Endometrium (tissue), 2 donors: ENCODE results near the gene CTSF.
"Not testable (repeated sequence)": the region's sequence is repeated elsewhere in the genome, so short reads cannot be mapped to it uniquely, and the experiment has no call there.

Source experiments
- FAIRE-seq: peaks from 2 replicates; lab custom pipeline; 2012; peaks lifted over from hg19 to GRCh38; lab: Jason Lieb, UNC
- donor health status: control.
- donor health status: control.

The CTSF gene

GRCh38 chr11:66589996-66590675 lies 21.7 kb upstream of the CTSF start:
- no peak for FAIRE-seq

GRCh38 chr11:66589315-66589714 lies 20.9 kb upstream of the CTSF start:
- FAIRE-seq, result not testable (repeated sequence)

GRCh38 chr11:66586136-66586535 lies 17.7 kb upstream of the CTSF start:
- FAIRE-seq, result no peak

- not testable (repeated sequence) for FAIRE-seq
Measured at GRCh38 chr11:66585447-66585846, 17.0 kb upstream of the CTSF start.

- FAIRE-seq, result not testable (repeated sequence)
Measured at GRCh38 chr11:66582565-66583147, 14.2 kb upstream of the CTSF start.

DNA sequence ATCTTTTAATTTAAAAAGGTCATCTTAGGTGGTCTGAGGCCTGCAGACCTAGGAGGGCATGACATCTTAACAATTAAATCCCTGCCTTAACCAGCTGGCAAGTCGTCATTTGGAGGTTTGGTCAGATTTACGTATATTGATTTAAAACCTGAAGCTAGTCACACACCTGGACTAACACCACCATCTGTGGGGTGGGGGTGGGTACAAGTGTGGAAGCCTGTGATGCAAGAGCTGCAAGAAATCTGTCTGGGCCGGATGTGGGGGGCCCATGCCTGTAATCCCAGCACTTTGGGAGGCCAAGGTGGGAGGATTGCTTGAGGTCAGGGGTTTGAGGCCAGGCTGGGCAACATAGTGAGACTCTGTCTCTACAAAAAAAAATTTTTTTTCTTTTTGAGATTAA lies 12.9 kb upstream of the CTSF start:
- FAIRE-seq, result no peak

GRCh38 chr11:66580803-66581202 lies 12.4 kb upstream of the CTSF start:
- no peak for FAIRE-seq

GRCh38 chr11:66579017-66579606 lies 10.7 kb upstream of the CTSF start:
- FAIRE-seq, result no peak

DNA sequence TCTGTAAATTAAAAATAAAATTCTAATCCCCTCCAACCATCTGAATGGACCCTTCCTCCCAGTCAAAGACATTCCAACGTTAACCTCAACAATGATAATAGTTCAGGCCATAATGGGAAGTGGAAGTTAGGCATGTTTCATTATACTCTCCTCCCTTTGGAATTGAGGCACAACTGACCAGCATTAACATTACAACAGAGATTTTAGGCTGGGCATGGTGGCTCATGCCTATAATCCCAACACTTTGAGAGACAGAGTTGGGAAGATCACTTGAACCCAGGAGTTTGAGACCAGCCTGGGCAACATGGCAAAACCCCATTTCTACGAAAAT lies 2.4 kb upstream of the CTSF start:
- no peak for FAIRE-seq

DNA sequence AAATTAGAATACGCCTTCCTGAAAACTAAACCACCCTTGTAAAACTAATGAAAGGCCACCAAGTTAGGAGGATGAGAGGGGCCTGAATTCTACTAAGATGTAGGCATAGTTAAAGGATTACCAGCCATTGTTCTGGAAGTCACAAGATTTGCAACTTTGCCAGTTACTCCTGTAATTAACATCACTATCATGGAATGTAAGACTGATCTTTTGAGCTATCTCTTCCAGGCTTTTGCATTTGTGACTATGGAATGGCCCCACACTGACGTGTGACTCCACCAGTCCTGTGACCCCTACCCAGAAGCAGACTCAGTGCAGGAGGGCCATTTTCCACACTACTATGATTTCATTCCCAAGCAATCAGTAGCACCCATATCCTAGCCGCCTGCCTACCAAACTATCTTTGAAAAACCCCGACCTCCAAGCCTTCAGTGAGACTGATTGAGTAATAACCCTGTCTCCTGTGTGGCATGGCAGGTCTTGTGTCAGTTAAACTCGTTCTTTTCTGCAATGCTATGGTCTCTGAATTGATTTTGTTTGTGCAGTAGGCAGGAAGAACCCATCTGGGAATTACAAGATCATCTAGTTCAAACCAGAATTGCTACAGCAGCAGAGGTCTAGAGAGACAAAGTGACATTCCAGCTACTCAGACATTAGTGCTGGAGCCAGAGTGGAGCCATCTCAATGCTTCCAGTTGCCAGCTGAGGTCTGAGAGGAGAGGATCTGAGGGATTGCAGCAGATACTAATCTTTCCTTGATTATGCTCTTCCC lies 1.9 kb upstream of the CTSF start:
- no peak for FAIRE-seq

- FAIRE-seq, result no peak
Measured at GRCh38 chr11:66569076-66569475, 670 bp upstream of the CTSF start.

DNA sequence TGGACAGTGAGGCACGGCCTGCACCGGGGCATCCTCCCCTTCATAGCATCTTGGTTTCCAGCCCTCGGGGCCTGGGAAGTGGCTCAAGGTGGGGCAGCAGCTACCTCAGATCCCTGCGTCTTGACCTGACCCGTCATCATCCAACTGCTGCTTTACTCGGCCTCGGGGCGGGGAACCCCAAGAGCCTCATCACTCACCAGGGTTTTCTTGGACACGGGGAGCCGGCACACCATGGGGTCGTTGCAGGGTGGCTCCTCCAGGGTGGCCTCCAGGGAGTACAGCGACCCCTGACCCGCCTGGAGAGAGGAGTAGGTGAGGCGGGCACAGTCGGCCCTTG lies 651 bp downstream of the CTSF start:
- no peak for FAIRE-seq

DNA sequence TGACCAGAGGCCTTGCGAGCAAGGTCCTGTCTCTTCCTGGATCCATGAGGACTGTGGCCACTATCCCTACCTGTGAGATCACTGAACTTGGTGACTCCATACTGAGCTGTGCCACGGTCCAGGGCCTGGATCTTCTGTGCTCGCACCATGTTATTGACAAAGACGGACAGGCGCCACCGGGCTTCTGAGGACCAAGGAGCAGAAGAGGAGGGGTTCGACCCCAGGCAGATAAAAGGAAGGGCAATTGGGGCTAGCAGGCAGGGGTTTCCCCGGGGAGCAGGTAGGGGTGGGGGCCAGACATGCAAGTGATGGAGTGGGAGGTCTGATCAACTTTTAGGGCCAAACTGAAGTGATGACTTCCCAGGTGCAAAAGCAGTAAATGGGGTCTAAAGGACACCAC lies 2.2 kb downstream of the CTSF start:
- FAIRE-seq, result no peak

DNA sequence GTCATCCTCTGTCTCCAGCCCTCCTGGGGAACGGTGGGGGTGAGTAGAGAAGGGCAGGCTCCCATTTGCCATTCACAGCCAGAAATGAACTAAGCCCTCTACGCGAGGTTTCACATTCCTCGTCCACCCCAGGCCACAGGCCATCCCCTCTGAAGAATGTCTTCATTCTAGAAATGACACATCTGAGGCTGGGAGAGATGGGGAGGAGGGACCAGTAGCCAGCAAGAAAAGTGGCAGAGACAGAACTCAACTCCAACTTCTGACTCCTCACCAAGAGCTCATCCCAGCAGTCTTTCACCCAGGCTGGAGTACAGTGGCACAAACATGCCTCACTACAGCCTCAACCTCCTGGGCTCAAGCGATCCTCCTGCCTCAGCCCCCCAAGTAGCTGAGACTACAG lies 3.4 kb downstream of the CTSF start:
- no peak for FAIRE-seq

- FAIRE-seq, result no peak
Measured at GRCh38 chr11:66564538-66564937, 3.9 kb downstream of the CTSF start.

- FAIRE-seq, result no peak
Measured at GRCh38 chr11:66563832-66564231, 4.6 kb downstream of the CTSF start.

GRCh38 chr11:66562907-66563583 lies 5.4 kb downstream of the CTSF start:
- no peak for FAIRE-seq

DNA sequence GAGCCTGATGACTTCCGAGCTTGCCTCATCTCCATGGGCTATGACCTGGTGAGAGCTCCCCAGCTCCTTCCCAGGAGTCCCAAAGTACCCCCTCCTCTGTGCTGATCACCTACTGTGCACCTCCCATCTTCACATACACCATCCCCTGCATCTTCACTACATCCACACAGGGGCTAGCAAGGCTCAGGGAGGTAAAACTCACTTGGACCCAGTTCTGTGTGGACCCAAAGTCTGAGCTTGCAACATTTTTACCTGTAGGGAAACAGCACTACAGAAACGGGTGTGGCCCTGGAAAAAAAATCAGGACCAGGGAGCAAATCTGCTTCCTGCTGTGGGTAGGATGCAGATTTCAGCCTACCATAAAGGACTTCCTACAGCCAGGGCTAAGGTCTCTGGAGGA lies 6.1 kb downstream of the CTSF start:
- no peak for FAIRE-seq

DNA sequence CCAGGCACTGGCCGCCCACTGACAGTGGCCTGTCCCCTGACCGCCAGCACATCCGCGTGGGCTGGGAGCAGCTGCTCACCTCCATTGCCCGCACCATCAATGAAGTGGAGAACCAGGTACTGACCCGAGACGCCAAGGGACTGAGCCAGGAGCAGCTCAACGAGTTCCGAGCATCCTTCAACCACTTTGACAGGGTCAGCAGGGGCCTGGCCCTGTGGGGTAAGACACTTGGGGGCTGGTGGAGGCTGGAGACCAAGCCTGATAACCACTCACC lies 6.5 kb downstream of the CTSF start:
- no peak for FAIRE-seq

GRCh38 chr11:66561178-66561974 lies 7.0 kb downstream of the CTSF start:
- FAIRE-seq, result no peak

DNA sequence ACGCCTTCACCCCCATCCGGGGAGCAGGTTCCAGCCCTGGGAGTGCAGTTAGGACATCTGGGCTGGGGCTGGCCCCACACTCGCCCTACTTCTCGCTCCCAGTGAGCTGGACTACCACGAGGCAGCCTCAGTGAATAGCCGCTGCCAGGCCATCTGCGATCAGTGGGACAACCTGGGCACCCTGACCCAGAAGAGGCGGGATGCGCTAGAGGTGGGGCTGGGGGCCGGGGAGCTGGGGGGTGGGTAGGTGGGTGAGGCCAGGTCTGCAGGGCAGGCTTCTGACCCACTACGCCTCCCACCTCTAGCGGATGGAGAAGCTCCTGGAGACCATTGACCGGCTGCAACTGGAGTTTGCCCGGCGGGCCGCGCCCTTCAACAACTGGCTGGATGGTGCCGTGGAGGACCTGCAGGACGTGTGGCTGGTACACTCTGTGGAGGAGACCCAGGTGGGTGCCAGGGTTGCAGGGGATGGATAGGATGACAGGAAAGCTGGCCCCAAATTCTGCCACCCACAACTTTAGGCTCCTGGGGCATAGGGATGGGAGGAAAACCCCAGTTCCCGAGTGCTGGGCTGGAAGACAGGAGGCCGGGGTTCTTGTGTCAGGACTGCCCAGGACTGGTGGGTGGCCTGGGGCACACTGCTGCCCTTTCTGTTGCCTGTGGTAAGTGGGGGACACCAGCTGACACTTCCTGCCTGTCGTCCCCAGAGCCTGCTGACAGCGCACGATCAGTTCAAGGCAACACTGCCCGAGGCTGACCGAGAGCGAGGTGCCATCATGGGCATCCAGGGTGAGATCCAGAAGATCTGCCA lies 8.3 kb downstream of the CTSF start:
- FAIRE-seq, result no peak
